Tibial nerve (tissue), 4 donors: ENCODE measurements around the gene GIMD1.

Experiments
- CTCF ChIP-seq, 5 experiments: fragments of 200-600 bp in 3 of 5; fragments of 450-650 bp in 2 of 5; sonication (generic) in 3 of 5; IDR thresholded peaks; one replicate each; pipeline ENCODE4 v1.5.1; 2016 to 2019; ENCODE audit warnings: antibody characterized with exemption in 5 of 5, mild to moderate bottlenecking in 3 of 5, moderate library complexity in 2 of 5
- EP300 ChIP-seq, 2 donors: sonication (generic); formaldehyde crosslinking; IDR thresholded peaks; one replicate each; pipeline ENCODE4 v1.6.1; 2017; ENCODE audit warnings: antibody characterized with exemption in 2 of 2, mild to moderate bottlenecking in 1 of 2
- POLR2A ChIP-seq, 2 donors: fragments of 450-650 bp; IDR thresholded peaks; one replicate each; pipeline ENCODE4 v1.6.1; 2017; ENCODE audit warnings: antibody characterized with exemption in 2 of 2, mild to moderate bottlenecking in 2 of 2, moderate library complexity in 2 of 2

GRCh38 chr4:106353786-106354185 lies 14.8 kb downstream of the GIMD1 start:
- TF ChIP-seq POLR2A (IDR thresholded peaks at IDR 0.05), result no peak
- TF ChIP-seq CTCF (IDR thresholded peaks at IDR 0.05), result no peak
- TF ChIP-seq EP300 (IDR thresholded peaks at IDR 0.05), result no peak
